ENCODE measurements around the gene DDX3X. TPM values are rescaled to one million over a fixed set of nuclear protein-coding genes. Genes with fewer than 3 reads are reported as not detected.
"Not testable (repeated sequence)": the region's sequence is repeated elsewhere in the genome, so short reads cannot be mapped to it uniquely, and the experiment has no call there.

Gene DDX3X
- total and polyA plus RNA-seq, 5 donors from 2014 or later = 133 to 1,169 (median 191) TPM

- Histone ChIP-seq H3K36me3 (ENCODE audit: control insufficient read depth, insufficient read depth, low read length) (no peaks in the 10 kb centered on the region), H3K9me3 (ENCODE audit: control insufficient read depth in 2 of 2, low read length in 2 of 2) (no peaks in the 10 kb centered on the region), H3K27me3 (ENCODE audit: control insufficient read depth, insufficient read depth, low read length) (no peaks in the 10 kb centered on the region), H3K4me3 (ENCODE audit: low read depth, low read length) (no peak overlapping the region), H3K4me1 (ENCODE audit: control insufficient read depth, insufficient read depth, low read length, poor library complexity, severe bottlenecking) (no peaks in the 10 kb centered on the region), H3K27ac (ENCODE audit: insufficient read depth, low read length, poor library complexity, severe bottlenecking) (no peak overlapping the region)
- Mint-ChIP-seq H3K9me3 (no peaks in the 10 kb centered on the region), H3K4me1 (no peaks in the 10 kb centered on the region), H3K4me3 (no peak overlapping the region), H3K27me3 (no peaks in the 10 kb centered on the region), H3K36me3 (peaks cover 6% of the 10 kb centered on the region), H3K27ac (peak overlapping the region in 1 of 3 donors; percentile 78)
- DNase-seq (no peak), ATAC-seq (ENCODE audit: low read depth in 2 of 2) (no peak)
These were observed 72.2 kb downstream of the DDX3X start for GRCh38 chrX:41406201-41406600.

- no peak for ATAC-seq (ENCODE audit: low read depth in 2 of 2)
- no peak overlapping the region for H3K27ac Mint-ChIP-seq
- H3K4me1 Mint-ChIP-seq = peaks cover 0 to 3% (median 0%) of the 10 kb centered on the region in 4 donors
- H3K4me1 ChIP-seq (ENCODE audit: control insufficient read depth, insufficient read depth, low read length, poor library complexity, severe bottlenecking) = no peaks in the 10 kb centered on the region
- H3K9me3 ChIP-seq (ENCODE audit: control insufficient read depth in 2 of 2, low read length in 2 of 2) = no peaks in the 10 kb centered on the region
- H3K9me3 Mint-ChIP-seq = peaks cover 0 to 1% (median 0%) of the 10 kb centered on the region in 7 donors
- no peak overlapping the region for H3K4me3 Mint-ChIP-seq
- H3K36me3 ChIP-seq (ENCODE audit: control insufficient read depth, insufficient read depth, low read length) = no peaks in the 10 kb centered on the region
- no peaks in the 10 kb centered on the region for H3K27me3 ChIP-seq (ENCODE audit: control insufficient read depth, insufficient read depth, low read length)
- no peak overlapping the region for H3K4me3 ChIP-seq (ENCODE audit: low read depth, low read length)
- DNase-seq = no peak
- H3K27me3 Mint-ChIP-seq = no peaks in the 10 kb centered on the region
- peaks cover 6% of the 10 kb centered on the region for H3K36me3 Mint-ChIP-seq
- H3K27ac ChIP-seq (ENCODE audit: insufficient read depth, low read length, poor library complexity, severe bottlenecking) = no peak overlapping the region
These were observed 73.9 kb downstream of the DDX3X start for GRCh38 chrX:41407816-41408215.

- Mint-ChIP-seq H3K27me3 (peaks cover 4% of the 10 kb centered on the region), H3K4me3 (no peak overlapping the region), H3K36me3 (no peaks in the 10 kb centered on the region), H3K9me3 (peaks cover 0 to 1% (median 0%) of the 10 kb centered on the region in 7 donors), H3K4me1 (peaks cover 0 to 3% (median 0%) of the 10 kb centered on the region in 4 donors), H3K27ac (no peak overlapping the region)
- no peaks in the 10 kb centered on the region for H3K4me1 ChIP-seq (ENCODE audit: control insufficient read depth, insufficient read depth, low read length, poor library complexity, severe bottlenecking)
- DNase-seq (no peak), ATAC-seq (ENCODE audit: low read depth in 2 of 2) (no peak)
- H3K4me3 ChIP-seq (ENCODE audit: low read depth, low read length) = no peak overlapping the region
- no peaks in the 10 kb centered on the region for H3K36me3 ChIP-seq (ENCODE audit: control insufficient read depth, insufficient read depth, low read length)
- H3K27me3 ChIP-seq (ENCODE audit: control insufficient read depth, insufficient read depth, low read length) = no peaks in the 10 kb centered on the region
- no peaks in the 10 kb centered on the region for H3K9me3 ChIP-seq (ENCODE audit: control insufficient read depth in 2 of 2, low read length in 2 of 2)
- no peak overlapping the region for H3K27ac ChIP-seq (ENCODE audit: insufficient read depth, low read length, poor library complexity, severe bottlenecking)
These were observed 74.6 kb downstream of the DDX3X start for GRCh38 chrX:41408576-41408975.

GRCh38 chrX:41409006-41409405 lies 75.0 kb downstream of the DDX3X start:
- Histone ChIP-seq H3K36me3 (ENCODE audit: control insufficient read depth, insufficient read depth, low read length) (no peaks in the 10 kb centered on the region), H3K27ac (ENCODE audit: insufficient read depth, low read length, poor library complexity, severe bottlenecking) (no peak overlapping the region), H3K4me3 (ENCODE audit: low read depth, low read length) (no peak overlapping the region), H3K4me1 (ENCODE audit: control insufficient read depth, insufficient read depth, low read length, poor library complexity, severe bottlenecking) (no peaks in the 10 kb centered on the region), H3K9me3 (ENCODE audit: control insufficient read depth in 2 of 2, low read length in 2 of 2) (no peaks in the 10 kb centered on the region), H3K27me3 (ENCODE audit: control insufficient read depth, insufficient read depth, low read length) (no peaks in the 10 kb centered on the region)
- DNase-seq = no peak
- no peak for ATAC-seq (ENCODE audit: low read depth in 2 of 2)
- Mint-ChIP-seq H3K9me3 (peaks cover 0 to 1% (median 0%) of the 10 kb centered on the region in 7 donors), H3K27ac (no peak overlapping the region), H3K27me3 (peaks cover 4% of the 10 kb centered on the region), H3K4me1 (peaks cover 0 to 3% (median 0%) of the 10 kb centered on the region in 4 donors), H3K36me3 (no peaks in the 10 kb centered on the region), H3K4me3 (no peak overlapping the region)

GRCh38 chrX:41411222-41411621 lies 77.3 kb downstream of the DDX3X start:
- H3K4me3 ChIP-seq (ENCODE audit: low read depth, low read length); H3K36me3 Mint-ChIP-seq; H3K36me3 ChIP-seq (ENCODE audit: control insufficient read depth, insufficient read depth, low read length): not testable (repeated sequence)

GRCh38 chrX:41412261-41413081 lies 78.5 kb downstream of the DDX3X start:
- Histone ChIP-seq H3K4me3 (ENCODE audit: low read depth, low read length) (no peak overlapping the region), H3K4me1 (ENCODE audit: control insufficient read depth, insufficient read depth, low read length, poor library complexity, severe bottlenecking) (no peaks in the 10 kb centered on the region), H3K9me3 (ENCODE audit: control insufficient read depth in 2 of 2, low read length in 2 of 2) (no peaks in the 10 kb centered on the region), H3K36me3 (ENCODE audit: control insufficient read depth, insufficient read depth, low read length) (no peaks in the 10 kb centered on the region), H3K27ac (ENCODE audit: insufficient read depth, low read length, poor library complexity, severe bottlenecking) (no peak overlapping the region), H3K27me3 (ENCODE audit: control insufficient read depth, insufficient read depth, low read length) (no peaks in the 10 kb centered on the region)
- Mint-ChIP-seq H3K4me3 (no peak overlapping the region), H3K36me3 (no peaks in the 10 kb centered on the region), H3K27ac (no peak overlapping the region), H3K4me1 (peaks cover 0 to 3% (median 0%) of the 10 kb centered on the region in 4 donors), H3K9me3 (peaks cover 0 to 1% (median 0%) of the 10 kb centered on the region in 7 donors), H3K27me3 (peaks cover 4% of the 10 kb centered on the region)
- DNase-seq (peak in 1 of 3 donors; percentile 2), ATAC-seq (ENCODE audit: low read depth in 2 of 2) (no peak)

More at GRCh38 chrX:41411222-41411621, 77.3 kb downstream of the DDX3X start:
- not testable (repeated sequence) for H3K27ac ChIP-seq (ENCODE audit: insufficient read depth, low read length, poor library complexity, severe bottlenecking); ATAC-seq (ENCODE audit: low read depth in 2 of 2); H3K4me1 Mint-ChIP-seq; H3K27ac Mint-ChIP-seq; H3K27me3 ChIP-seq (ENCODE audit: control insufficient read depth, insufficient read depth, low read length); DNase-seq; H3K4me3 Mint-ChIP-seq; H3K27me3 Mint-ChIP-seq; H3K9me3 Mint-ChIP-seq; H3K4me1 ChIP-seq (ENCODE audit: control insufficient read depth, insufficient read depth, low read length, poor library complexity, severe bottlenecking); H3K9me3 ChIP-seq (ENCODE audit: control insufficient read depth in 2 of 2, low read length in 2 of 2)

Other genes with a start within 250 kb of the DDX3X start
- 101 TPM for gene USP9X, start 248.7 kb upstream of the DDX3X start, total RNA-seq
- 10 to 100 TPM; 19.5 to 26.5 (median 22.7) TPM for gene USP9X, start 248.7 kb upstream of the DDX3X start, polyA plus RNA-seq
- 0.17 TPM for gene NYX, start 113.2 kb downstream of the DDX3X start, total RNA-seq
- gene NYX, start 113.2 kb downstream of the DDX3X start, polyA plus RNA-seq = not detected